ENCODE data around the gene ATXN2. TPM values are rescaled to one million over a fixed set of nuclear protein-coding genes. Genes with fewer than 3 reads are reported as not detected.
"Not testable (repeated sequence)": the region's sequence is repeated elsewhere in the genome, so short reads cannot be mapped to it uniquely, and the experiment has no call there.

The ATXN2 gene
- total RNA-seq, 1 donor from 2014 or later, result 10.9 TPM

DNA sequence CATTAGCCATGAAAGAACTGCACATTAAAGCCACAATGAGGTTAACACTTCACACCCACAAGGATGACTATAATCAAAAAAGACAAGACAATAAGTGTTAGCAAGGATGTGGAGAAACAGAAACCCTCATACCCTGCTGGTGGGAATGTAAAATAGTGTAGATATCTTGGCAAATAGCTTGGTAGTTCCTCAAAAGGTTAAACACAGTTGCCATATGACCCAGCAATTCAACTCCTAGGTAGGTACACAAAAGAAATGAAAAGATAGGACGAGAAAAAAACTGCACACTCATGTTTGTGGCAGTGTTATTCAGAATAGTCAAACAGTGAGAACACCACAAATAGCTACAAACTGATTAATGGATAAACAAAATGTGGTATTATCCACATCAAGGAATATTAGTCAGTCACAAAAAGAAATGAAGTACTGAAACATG, 93.5 kb downstream of the ATXN2 start:
- no peak for DNase-seq (ENCODE audit: low read depth in 2 of 2)

DNA sequence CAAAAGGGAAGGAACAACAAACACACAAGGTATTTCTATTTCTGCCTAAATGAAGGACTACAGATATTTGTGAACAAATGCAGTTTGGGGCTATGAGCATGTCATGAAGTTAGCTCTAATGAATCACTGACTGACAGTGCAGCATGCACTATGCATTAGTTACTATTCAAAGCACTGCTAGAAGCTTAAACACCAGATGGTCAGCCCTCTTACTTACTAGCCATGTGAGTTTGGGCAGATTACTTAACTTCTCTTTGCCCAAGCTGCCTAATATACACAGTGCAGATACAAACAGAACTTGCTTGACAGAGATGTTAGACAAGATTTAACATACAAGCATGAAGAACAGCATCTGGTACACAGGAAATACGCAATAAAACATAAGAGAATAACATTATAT, 96.0 kb downstream of the ATXN2 start:
- no peak for DNase-seq (ENCODE audit: low read depth in 2 of 2)

DNA sequence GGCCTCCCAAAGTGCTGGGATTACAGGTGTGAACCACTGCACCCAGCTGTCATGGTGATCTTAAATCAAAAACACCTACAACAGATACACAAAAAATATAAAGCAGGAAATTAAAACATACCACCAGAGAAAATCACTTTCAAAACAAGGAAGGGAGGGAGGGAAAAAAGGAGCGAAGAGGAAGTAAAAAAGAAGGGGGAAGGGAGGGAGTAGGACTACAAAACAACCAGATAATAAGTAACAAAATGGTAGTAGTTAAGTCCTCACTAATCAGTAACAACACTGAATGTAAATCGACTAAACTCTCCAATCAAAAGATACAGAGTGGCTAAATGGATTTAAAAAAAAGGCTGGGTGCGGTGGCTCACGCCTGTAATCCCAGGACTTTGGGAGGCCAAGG, 104.4 kb downstream of the ATXN2 start:
- DNase-seq (ENCODE audit: low read depth in 2 of 2), result no peak

DNA sequence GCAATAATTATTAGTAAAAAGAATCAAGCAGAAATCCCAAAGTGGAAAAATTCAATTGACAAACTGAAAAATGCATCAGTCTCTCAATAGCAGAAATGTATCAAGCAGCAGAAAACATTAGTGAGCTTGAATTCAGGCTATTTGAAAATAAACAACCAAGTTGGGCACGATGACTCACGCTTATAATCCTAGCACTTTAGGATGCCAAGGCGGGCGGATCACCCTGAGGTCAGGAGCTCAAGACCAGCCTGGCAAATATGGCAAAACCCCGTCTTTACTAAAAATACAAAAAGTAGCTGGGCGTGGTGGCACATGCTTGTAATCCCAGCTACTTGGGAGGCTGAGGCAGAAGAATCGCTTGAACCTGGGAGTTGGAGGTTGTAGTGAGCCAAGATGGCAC, 106.1 kb downstream of the ATXN2 start:
- peak in 1 of 2 donors; percentile 41 for DNase-seq (ENCODE audit: low read depth in 2 of 2)

DNA sequence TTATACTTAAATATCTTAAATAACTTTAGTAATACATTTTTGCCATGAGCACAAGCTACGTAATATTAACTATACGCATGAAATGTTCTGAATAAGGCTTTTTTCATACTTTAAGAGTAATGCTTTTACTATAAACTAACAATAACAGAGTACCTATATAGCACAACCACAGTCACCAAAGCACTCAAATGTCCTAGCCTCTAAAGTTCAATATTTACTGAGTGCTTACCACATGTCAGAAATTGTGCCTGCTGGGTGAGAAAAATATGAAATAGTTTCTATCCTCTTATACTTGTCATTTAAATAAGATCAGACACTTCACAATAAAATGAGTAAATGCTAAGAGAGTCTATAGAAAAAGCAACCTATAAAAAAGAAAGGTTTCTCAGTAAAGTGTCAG, 110.3 kb downstream of the ATXN2 start:
- no peak for DNase-seq (ENCODE audit: low read depth in 2 of 2)

DNA sequence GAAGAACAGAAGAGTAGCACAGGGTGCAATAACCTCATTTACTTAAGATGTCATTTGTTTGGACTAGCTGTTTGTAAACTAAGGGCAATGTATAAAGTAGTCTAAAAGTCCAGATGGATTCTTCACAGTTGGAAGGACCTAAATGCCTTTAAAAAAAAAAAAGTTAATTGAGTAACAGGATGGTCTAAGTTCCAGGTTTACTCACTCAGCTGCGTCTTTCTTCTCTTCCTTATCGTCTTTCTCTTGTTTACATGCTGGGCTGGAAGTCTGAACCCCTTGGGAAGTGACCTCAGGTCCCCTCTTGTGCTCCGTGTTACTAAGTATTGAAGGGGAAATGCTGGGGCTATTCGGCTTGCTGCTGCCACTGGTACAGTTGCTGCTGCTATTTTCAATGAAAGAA, 110.8 kb downstream of the ATXN2 start:
- peak in 1 of 2 donors; percentile 29 for DNase-seq (ENCODE audit: low read depth in 2 of 2)

DNA sequence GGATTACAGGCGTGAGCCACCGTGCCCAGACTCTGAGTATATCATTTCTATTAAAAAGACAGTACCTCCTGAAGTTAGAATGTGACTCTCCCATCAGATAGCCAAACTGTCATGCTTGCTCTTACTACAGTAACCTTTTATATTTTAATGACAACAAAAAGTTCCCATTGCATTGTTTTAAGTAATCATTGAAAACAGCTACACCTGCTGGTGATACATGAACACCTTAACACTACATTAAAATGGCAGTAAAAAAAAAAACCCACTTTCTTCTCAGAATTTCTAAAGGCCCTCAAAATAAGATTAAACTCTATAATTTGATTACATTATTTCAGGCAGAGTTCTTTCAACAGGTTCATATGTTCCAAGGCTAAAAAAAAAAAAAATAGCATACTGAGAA, 116.7 kb downstream of the ATXN2 start:
- DNase-seq (ENCODE audit: low read depth in 2 of 2), result peak; percentile 22 to 23

DNA sequence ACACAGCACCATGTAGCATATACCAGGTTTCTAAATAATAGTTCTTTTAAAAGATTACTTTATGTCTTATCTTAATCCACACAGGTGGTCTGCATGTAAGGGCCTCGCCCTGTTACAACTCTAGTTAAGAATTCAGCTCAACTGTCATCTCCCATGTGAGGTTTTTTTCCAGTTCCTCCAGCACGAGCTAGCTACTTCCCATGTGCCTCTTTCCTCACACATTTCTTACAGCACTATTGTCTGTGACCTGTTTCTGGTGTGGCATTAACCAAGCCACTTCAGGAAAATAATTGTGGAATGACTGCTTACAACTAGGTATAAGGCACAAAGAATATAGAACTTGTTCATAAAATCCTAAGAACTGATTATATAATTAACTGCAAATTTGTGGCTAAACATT, 127.9 kb downstream of the ATXN2 start:
- no peak for DNase-seq (ENCODE audit: low read depth in 2 of 2)

DNA sequence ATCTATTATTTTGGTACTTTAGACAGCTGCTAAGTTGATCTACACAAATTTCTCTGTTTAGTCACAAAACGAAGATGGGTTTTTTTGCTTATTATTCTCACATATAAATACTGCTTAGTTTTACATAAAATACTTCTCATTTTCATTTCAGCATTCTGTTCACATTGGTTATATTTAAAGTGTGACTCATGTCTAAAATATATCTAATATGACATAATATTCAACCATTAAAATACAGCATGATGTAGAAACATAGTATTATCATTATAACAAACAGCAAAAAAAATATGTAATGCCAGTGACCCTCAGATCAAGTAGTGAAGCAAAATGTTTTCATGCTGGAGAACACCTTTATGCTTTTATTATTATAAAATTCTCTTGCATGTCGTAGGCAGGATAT, 129.7 kb downstream of the ATXN2 start:
- DNase-seq (ENCODE audit: low read depth in 2 of 2), result no peak

DNA sequence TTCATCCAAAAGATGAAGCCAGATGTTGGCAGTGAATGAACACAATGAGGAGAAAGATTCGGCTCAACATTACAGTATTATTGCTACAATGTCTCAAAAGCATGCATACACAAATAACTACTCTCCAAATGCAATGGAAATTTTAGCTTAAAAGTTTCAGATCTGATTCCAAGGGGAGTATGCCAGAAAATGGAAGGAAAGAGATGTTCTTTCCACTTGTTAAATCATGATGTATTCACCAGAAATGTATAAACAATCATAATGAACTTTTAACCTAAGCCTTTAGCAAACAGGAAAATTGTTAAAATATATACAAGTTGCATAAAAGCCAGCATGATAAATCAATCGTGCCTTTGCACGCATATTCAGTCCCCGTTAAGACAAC, 131.3 kb downstream of the ATXN2 start:
- DNase-seq (ENCODE audit: low read depth in 2 of 2), result peak; percentile 44 to 84

DNA sequence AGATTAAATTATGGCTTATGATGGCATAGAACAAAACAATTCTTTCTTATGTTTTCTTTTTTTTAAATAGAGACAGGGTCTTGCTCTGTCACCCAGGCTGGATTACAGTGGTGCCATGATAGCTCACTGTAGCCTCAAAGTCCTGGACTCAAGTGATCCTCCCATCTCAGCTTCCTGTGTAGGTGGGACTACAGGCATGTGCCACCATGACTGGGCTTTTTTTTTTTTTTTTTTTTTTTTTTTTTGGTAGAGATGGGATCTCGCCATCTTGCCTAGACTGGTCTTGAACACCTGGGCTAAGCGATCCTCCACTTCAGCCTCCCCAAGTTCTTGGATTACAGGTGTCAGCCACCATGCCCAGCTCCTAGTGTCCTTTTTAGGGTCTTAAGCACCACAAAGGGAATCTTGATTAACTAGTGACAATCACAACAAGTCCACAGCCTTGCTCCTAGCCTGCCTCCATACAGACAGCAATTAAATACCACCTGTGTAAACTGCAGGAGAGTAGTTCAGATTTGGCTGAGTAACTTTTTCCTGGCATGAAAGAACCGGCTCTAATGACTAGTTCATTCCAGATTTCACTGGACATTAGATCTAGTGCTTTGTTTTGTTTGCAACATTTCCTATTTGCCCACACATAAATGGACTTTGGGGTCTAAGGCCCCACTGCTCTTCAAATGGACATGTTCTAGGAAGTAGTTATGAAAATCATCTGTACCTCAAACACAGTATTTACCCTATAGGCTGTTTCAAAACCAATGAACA, 131.8 kb downstream of the ATXN2 start:
- peak; percentile 75 to 96 for DNase-seq (ENCODE audit: low read depth in 2 of 2)

DNA sequence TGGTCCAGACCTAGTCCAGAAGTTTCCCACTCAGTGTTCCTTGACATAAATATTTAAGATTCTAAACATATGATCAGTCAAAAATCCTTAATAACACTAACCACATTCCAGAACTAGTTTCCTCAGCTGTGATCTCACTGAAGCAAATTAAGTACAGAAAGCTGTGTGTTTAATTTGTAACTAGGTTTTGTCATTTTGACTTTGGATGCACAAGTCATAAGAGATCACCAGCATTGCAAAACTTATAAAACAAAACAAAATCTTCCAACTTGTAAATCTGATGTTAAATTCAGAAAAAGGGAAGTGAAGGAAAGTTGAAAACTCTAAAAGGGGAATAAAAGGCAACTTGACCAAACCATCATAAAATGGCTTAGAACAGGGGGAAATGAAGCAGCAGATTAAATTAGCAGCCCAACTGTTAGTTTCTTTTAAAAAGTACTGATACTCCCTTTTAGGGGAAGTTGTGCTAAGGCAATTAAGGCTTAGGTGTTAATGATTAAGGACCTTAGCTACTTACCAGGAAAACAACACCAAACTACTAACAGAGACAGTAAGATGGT, 136.8 kb downstream of the ATXN2 start:
- DNase-seq (ENCODE audit: low read depth in 2 of 2), result no peak

DNA sequence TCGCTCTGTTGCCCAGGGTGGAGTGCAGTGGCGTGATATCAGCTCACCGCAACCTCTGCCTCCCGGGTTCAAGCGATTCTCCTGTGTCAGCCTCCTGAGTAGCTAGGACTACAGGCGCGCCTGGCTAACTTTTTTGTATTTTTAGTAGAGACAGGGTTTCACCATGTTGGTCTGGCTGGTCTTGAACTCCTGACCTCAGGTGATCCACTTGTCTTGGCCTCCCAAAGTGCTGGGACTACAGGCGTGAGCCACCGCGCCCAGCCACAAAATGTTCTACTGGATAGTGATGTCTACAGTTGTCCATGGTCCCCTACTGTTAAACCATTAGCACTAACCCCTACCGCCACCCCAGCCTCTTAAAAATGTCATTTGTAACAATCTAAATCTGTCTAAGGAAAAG, 139.0 kb downstream of the ATXN2 start:
- not testable (repeated sequence) for DNase-seq (ENCODE audit: low read depth in 2 of 2)

DNA sequence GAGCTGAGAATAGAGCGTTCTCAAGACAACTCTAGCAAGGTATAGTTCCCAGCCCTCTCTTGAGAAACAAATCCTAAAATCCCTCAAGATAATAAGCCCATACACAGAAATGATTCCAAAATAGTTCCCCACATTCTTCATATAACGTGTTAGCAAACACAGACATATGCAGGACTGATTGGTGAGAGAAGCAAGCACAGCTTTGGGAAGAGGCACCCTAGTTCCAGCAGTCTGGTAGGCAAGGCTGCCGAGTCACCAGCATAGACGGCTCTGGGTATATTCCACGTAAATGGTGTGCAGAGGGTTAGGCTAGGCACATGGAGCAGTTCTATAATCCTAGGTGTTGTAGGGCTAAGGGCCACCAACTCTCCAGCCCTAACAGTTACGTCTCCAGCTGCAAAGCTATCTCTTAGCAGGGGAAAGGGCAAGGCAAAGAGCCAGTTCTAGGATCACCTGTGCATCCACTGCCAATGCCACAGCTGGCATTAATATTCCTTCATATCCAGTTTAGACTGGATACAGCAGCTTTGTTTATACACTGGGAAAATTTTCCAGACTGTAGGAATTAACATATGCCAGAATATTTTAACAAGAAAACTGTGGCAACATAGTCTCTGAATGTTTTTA, 140.5 kb downstream of the ATXN2 start:
- no peak for DNase-seq (ENCODE audit: low read depth in 2 of 2)

DNA sequence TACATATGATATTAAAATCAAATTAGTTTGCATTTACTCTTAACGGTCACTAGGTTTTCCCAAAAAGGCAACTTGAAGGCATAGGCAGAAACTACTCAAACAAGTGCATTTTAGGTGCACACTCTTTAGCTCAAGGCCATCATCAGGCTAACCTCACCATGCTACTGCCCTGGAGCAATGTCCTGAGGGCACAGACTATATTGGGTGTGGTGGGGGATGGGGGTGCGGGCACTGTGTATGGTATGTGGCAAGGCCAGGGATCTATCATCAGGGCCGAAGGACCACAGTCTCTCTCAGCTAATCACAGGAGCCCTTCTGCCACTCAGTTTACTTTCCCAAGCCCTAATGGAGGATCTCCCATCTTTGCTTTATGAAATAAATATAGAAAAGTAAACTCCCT, 141.5 kb downstream of the ATXN2 start:
- DNase-seq (ENCODE audit: low read depth in 2 of 2), result no peak

DNA sequence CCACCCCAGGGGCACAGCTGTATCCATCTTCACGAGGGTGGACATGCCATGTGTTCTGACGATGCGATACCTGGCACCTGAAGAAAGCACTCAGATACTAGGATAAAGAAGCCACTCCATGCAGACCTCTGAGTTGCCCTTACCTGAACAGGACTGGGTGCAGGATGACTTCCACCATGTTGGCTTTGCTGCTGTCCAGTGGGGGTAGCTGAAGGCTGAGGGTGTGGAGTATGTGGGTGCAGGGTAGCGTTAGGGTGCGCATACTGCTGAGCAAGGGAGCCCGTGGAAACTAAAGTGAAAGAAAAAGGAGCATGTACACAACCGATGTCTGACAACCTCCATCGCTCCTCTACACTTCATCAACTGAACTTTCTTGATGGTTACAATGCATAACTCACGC, 142.0 kb downstream of the ATXN2 start:
- DNase-seq (ENCODE audit: low read depth in 2 of 2), result no peak

DNA sequence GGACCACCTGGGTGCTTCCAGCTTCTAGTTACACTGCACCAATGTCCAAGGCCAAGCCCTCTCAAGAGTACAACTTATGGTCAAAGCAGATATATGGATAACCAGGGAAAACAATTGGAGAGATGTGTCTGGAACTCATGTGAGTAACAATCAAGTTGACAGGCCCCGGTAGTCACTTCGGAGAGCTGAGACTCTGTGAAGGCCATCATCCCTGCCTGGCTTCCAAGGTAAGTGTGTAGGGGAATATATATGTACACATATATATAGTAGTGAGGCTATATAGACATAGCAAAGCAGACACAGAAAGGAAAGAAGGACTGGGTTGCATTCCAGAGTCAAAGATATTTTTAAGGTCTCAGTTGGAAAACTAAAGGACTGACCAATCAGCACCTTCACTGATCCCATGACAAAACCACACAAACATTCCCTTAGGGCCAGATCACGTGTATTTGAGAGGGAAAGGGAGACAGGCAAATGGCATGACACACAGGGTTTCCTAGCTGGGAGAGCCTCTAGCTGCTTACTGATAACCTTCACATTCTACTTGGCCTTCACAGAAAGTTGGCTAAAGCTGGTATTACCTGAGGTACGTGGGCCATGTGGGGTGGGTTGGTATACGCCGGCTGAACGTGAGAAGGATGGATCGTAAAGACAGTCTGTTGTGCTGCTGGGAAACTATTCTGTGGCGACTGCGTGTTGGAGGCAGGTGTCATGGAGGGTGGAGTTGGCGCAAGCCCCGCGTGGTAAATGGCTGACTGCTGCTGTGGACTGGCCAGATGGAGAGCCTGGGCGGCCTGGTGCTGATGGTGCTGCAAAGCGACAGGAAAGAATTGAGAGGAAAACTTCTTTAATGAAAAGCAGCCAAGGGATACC, 143.4 kb downstream of the ATXN2 start:
- DNase-seq (ENCODE audit: low read depth in 2 of 2), result no peak

DNA sequence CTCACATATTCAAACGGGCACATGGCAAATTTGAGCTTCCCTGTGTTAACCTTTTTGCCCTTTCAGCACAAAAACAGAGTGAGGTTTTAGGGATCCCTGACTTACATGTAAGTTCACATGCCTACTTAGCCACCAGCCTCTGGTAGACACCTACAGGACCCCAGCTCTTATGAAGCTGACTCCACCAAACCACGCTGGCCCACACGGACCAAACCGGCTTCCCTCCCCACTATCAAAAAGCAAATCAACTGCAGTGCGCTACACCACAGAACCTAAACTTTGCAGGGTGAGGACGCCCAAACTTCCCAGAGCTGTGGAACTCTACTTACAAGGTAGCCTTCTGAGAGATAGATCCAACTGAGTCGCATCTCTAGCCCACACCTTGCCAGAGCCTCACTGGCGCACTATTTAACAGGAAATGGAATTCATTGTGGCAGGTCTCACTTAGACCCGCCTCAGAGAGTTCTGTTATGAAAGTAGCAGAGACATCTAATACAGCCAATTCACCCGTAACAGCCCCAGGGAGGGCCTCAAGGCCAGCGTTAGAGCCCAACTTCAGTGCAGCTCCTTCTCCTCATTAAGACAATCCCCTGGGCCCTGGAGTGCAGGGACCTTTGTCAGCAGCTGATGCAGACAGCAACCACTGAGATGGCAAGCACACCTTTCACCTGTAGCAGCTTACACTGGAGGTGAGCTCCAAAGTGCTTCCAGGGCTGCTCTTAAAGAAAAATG, 144.2 kb downstream of the ATXN2 start:
- DNase-seq (ENCODE audit: low read depth in 2 of 2), result no peak

DNA sequence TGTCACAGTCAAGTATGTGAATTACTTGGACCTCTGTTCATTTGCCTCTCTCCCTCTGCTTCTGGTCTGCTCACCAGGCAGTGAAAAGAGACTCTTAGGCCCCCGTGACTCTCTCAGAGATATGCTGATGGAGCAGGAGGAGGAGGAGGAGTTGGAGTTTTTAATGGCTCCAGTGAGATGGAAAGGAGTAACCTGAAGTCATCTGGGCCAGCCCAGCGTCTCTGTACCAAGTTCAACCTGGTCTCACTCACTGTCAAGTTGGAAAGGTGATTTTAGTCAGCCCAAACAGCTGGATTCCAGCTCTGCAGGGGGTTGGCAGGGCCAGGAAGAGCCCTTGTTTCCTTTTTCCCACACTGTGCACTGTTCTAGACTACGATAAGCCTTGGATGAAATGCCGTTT, 144.8 kb downstream of the ATXN2 start:
- DNase-seq (ENCODE audit: low read depth in 2 of 2), result no peak

DNA sequence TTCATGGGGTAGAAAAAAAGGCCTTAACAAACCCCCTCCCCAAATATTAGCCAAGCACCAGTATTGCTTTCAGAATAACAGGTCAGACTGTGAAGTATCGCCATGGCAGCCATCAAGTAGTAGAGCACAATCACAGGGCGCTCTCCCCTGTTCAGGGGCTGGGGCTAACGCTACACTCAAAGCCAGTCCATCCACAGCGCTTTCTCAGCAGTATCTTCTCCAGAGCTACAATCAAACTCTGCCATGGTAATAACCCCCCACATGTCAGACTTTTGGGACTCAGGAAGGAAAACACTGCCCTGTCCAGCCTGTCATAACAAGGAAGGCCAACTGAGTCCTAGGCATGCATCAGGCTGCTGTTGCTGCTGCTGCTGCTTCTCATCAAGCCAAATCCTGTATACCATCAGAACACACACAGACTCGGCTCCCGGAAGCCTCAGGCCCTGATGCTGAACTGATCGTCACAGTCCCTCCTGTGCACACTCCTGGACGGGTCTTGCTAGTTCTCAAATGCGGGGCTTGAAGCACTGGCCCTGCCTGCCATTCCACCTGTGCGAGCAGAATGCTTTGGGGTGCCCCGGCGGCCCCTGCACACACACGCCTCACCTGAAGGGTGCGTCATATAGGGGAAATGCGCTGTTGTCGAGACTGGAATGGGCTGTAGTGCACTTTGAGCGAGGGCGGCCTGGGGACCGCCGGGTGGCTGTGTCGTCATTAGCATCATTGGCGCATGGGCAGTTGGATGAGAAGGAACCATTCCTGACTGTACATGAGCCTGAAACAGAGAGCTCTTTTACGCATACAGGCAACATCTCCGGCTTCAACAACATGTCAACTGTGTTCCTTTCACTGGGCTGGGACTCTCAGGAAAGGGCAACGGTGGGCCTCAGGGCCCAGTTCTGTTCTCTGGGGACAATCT, 145.8 kb downstream of the ATXN2 start:
- no peak for DNase-seq (ENCODE audit: low read depth in 2 of 2)
